Ovary (tissue), 9 donors: ENCODE measurements around the gene ADAM12. TPM values are rescaled to one million over a fixed set of nuclear protein-coding genes. Genes with fewer than 3 reads are reported as not detected.

ENCODE experiments used
- DNase-seq, 5 donors: peaks; one replicate each; pipeline ENCODE4 v3.0.0-alpha.2; 2019 to 2020
- H3K27ac ChIP-seq, 2 donors: fragments of 200-600 bp; one replicate each; pipeline versions ENCODE4 v1.5.1 to v1.8.0; 2019 to 2022
- H3K27me3 ChIP-seq: fragments of 200-600 bp; one replicate; pipeline ENCODE4 v1.8.0; 2022
- H3K36me3 ChIP-seq: fragments of 200-600 bp; sonication (generic); one replicate; pipeline ENCODE4 v1.5.1; 2019
- H3K4me1 ChIP-seq: one replicate; pipeline ENCODE4 v1.8.1; 2013; ENCODE audit warnings: mild to moderate bottlenecking, moderate library complexity; ENCODE audit not compliant: insufficient read depth
- H3K4me3 ChIP-seq: fragments of 200-600 bp; sonication (generic); one replicate; pipeline ENCODE4 v1.5.1; 2017
- H3K9me3 ChIP-seq, 2 donors: fragments of 200-600 bp in 1 of 2; sonication (generic) in 1 of 2; one replicate each; pipeline versions ENCODE4 v1.5.1 to v1.8.1; 2013 to 2019; ENCODE audit warnings: mild to moderate bottlenecking in 1 of 2, moderate library complexity in 1 of 2
- EP300 ChIP-seq: sonication (generic); formaldehyde crosslinking; IDR thresholded peaks from one replicate; pipeline ENCODE4 v1.6.1; 2017; ENCODE audit warnings: antibody characterized with exemption
- POLR2A ChIP-seq: fragments of 450-650 bp; IDR thresholded peaks from one replicate; pipeline ENCODE4 v1.6.1; 2017; ENCODE audit warnings: antibody characterized with exemption, mild to moderate bottlenecking, moderate library complexity
- WGBS, 3 donors: extraction: QIAGEN DNeasy Blood & Tissue Kit in 1 of 3; methylation state at CpG; one replicate each; pipeline versions ENCODE4 v1.1.5 to v1.1.7; 2013 to 2017; 5-methylcytosine and 5-hydroxymethylcytosine counted together
- intact Hi-C, 4 donors: fragments of 100-400 bp; cut with DNase I; formaldehyde crosslinking; loops; one replicate each; pipeline versions ENCODE4 v1.11.0 to v1.15.1; 2022 to 2023
- polyA plus RNA-seq, 2 donors: library from polyadenylated mRNA; stranded (reverse); fragments of 200-250 nt in 1 of 2; fragments of 350-450 nt in 1 of 2; fragmentation: Illumina TruSeq in 1 of 2; extraction: RNeasy Lipid Tissue Mini Kit (QIAGEN cat#74804) in 1 of 2; gene quantifications; one replicate each; pipeline ENCODE4 v1.2.3, GENCODE V29; 2013 to 2014
- total RNA-seq, 7 donors: library from RNA; depleted of rRNA in 2 of 7; stranded (reverse); fragments of >200 nt in 2 of 7; fragmentation: NEBNext Ultra II Directional in 3 of 7; extraction: Animal tissue kit (Norgen Biotek cat#: 25700) in 3 of 7; gene quantifications; one replicate each; pipeline versions ENCODE4 v1.1.0 to v1.2.4, GENCODE V29; 2016 to 2023
- TF ChIP-seq, protein P1 (sequence below), 3 donors: fragments of 450-650 bp in 2 of 3; fragments of 200-600 bp in 1 of 3; IDR thresholded peaks; one replicate each; pipeline versions ENCODE4 v1.5.1 to v1.8.0; 2016 to 2022; ENCODE audit warnings: antibody characterized with exemption in 3 of 3, mild to moderate bottlenecking in 1 of 3
- donor health status: DM: no; HTN: no; CAD: no; lungs with moderate emphysema.
- donor health status: DM: no; HTN: no; CAD: no.
- donor health status: Bipolar disorder and iron deficiency.
- donor health status: DM: yes; HTN: yes; CAD: no.
- donor health status: DM: no; HTN: no; CAD: no.
- donor health status: DM: yes; HTN: yes; CAD: no.

The ADAM12 gene
- total and polyA plus RNA-seq, 9 donors: 1.8 to 27.2 (median 10.3) TPM

DNA sequence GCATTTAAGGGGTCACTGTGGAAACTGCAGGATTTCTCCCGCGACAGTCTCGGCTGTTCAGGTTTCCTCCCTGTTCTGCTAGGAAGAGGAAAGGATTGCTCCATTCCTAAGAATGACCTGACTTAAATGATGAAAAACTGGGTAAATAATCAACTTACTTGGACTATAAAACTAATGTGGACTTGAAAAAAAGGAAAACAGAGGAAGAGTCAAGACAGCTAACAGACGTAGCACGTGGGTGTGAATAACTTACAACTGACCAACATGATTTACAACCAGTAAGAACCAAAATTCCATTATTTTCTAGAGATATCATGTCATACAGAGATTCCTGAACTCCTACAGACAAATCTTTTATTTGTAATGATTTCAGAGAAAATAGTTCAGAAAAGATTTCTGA lies 93.8 kb downstream of the ADAM12 start:
- Histone ChIP-seq H3K4me3 (no peak overlapping the region), H3K36me3 (no peaks in the 10 kb centered on the region), H3K4me1 (peaks cover 3% of the 10 kb centered on the region), H3K27ac (no peak overlapping the region), H3K9me3 (no peaks in the 10 kb centered on the region), H3K27me3 (no peaks in the 10 kb centered on the region)
- 29 to 44% (median 41%) methylated on average over 5 of the region's 5 CpGs for WGBS, 3 donors
- no peak for TF ChIP-seq EP300
- no peak for DNase-seq
- intact Hi-C loops: no loop called here

DNA sequence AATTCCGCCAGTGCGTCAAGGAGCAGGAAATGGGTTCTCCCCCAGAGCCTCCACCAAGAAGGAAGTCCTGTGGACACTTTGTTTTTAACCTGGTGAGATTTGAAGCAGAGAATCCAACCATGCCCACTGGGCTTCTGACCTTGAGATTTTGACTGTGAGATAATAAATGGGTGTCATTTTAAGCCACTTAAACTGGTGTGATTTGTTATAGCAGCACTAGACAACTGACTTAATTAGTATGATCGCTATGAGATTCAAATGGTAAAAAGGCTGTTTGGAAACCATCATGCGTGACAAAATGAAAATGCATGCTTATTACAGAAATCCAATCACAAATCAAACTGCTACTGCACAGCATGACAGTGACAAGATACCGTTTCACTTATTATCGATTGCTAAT lies 98.0 kb downstream of the ADAM12 start:
- WGBS, 3 donors: 96 to 97% (median 97%) methylated on average over 6 of the region's 6 CpGs
- H3K36me3 ChIP-seq: no peaks in the 10 kb centered on the region
- intact Hi-C loops: no loop called here
- H3K9me3 ChIP-seq: no peaks in the 10 kb centered on the region
- TF ChIP-seq POLR2A (no peak), EP300 (no peak)
- TF ChIP-seq, protein P1, sequence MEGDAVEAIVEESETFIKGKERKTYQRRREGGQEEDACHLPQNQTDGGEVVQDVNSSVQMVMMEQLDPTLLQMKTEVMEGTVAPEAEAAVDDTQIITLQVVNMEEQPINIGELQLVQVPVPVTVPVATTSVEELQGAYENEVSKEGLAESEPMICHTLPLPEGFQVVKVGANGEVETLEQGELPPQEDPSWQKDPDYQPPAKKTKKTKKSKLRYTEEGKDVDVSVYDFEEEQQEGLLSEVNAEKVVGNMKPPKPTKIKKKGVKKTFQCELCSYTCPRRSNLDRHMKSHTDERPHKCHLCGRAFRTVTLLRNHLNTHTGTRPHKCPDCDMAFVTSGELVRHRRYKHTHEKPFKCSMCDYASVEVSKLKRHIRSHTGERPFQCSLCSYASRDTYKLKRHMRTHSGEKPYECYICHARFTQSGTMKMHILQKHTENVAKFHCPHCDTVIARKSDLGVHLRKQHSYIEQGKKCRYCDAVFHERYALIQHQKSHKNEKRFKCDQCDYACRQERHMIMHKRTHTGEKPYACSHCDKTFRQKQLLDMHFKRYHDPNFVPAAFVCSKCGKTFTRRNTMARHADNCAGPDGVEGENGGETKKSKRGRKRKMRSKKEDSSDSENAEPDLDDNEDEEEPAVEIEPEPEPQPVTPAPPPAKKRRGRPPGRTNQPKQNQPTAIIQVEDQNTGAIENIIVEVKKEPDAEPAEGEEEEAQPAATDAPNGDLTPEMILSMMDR (IDR thresholded peaks at IDR 0.05): no peak
- no peak for DNase-seq
- no peak overlapping the region for H3K27ac ChIP-seq
- no peaks in the 10 kb centered on the region for H3K27me3 ChIP-seq
- peaks cover 2% of the 10 kb centered on the region for H3K4me1 ChIP-seq
- H3K4me3 ChIP-seq: no peak overlapping the region

DNA sequence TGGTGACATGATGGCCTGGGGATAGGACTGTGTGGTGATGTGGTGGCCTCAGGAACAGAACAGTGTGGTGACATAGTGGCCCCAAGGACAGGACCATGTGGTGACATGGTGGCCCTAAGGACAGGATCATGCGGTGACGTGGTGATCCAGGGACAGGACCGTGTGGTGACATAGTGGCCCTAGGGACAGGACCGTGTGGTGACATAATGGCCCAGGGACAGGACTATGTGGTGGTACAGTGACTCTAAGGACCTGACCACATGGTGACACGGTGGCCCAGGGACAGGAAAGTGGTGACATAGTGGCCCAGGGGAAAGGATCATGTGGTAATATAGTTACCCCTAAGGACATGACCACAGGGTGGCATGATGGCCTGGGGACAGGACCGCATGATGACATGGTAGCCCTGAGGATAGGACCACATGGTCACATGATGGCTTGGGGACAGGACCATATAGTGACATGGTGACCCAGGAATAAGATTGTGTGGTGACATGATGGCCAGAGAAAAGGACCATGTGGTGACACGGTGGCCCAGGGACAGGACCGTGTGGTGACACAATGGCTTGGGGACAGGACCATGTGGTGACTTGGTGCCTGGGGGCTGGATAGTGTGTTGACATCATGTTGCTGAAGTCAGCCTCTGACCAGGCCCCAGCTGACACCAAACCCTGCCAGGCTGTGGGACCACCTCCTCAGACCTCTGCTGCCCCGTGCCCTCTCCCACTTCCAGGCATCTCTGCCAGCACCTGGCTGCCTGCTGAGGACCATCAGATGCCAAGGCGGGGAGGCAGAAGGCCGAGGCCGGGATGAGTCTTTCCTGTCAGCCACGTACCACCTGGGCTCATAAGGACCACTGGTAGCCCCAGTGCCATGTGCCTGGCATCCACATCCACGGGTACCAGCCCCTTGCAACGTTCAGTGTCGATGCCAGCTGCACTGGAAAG lies 99.5 kb downstream of the ADAM12 start:
- no peak for DNase-seq
- H3K36me3 ChIP-seq: no peaks in the 10 kb centered on the region
- 93 to 94% (median 93%) methylated on average over 16 of the region's 16 CpGs for WGBS, 3 donors
- intact Hi-C loops: no loop called here
- no peaks in the 10 kb centered on the region for H3K9me3 ChIP-seq
- no peak overlapping the region for H3K27ac ChIP-seq
- H3K4me1 ChIP-seq: no peaks in the 10 kb centered on the region
- H3K4me3 ChIP-seq: no peak overlapping the region
- H3K27me3 ChIP-seq: no peaks in the 10 kb centered on the region
- TF ChIP-seq EP300: no peak
- TF ChIP-seq, protein P1 (IDR thresholded peaks at IDR 0.05): no peak
- no peak for TF ChIP-seq POLR2A

DNA sequence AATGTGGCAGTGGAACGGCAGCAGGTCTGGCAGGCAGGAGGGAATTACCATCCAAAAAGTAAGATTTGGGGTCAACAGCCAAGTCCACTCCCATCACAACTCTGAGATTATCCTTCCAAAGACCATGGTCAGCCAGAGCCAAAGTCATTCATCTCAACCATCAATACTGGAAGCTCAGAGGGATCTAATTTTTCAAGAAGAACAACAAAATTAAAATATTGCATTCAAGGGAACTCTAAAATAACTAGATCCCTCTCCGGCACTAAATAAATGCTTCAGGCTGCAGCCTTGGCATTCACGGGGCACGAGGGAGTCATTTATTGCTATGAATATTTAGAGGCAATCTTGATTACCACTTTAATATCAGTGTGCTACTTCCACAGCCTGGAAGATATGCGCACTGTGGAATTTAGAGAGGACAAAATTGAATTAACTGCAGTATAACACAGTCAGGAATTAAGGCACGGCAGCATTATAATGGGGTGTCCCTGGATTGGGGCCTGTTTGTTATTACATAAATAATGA lies 102.0 kb downstream of the ADAM12 start:
- Histone ChIP-seq H3K4me1 (no peaks in the 10 kb centered on the region), H3K36me3 (no peaks in the 10 kb centered on the region), H3K9me3 (no peaks in the 10 kb centered on the region), H3K27ac (no peak overlapping the region), H3K27me3 (no peaks in the 10 kb centered on the region), H3K4me3 (no peak overlapping the region)
- DNase-seq: no peak
- intact Hi-C loops: no loop called here
- 77 to 84% (median 84%) methylated on average over 6 of the region's 6 CpGs for WGBS, 3 donors
- TF ChIP-seq EP300 (no peak), POLR2A (no peak)
- TF ChIP-seq, protein P1 (IDR thresholded peaks at IDR 0.05): no peak

DNA sequence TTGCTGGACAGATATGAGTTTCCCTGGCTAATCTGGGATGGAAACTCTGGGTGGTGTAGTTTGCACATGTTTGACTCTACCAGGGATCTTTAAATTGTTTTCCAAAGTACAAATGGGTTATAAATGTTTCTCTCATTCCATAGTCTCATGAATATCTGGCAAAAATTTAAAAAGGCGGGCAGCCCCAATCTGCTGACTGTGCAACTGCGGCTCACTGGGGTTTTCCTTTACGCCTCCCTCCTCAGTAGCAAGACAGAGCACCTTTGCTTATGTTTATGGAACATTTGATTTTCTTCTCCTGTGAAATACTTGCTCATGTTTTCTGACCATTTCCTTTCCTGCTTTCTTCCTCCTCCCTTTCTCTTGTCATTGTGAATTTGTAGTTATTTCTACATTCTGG lies 105.0 kb downstream of the ADAM12 start:
- no peak overlapping the region for H3K4me3 ChIP-seq
- peaks cover 1% of the 10 kb centered on the region for H3K4me1 ChIP-seq
- H3K27me3 ChIP-seq: no peaks in the 10 kb centered on the region
- no peaks in the 10 kb centered on the region for H3K9me3 ChIP-seq
- TF ChIP-seq EP300: no peak
- no peak for TF ChIP-seq POLR2A
- TF ChIP-seq, protein P1 (IDR thresholded peaks at IDR 0.05): no peak
- H3K36me3 ChIP-seq: no peaks in the 10 kb centered on the region
- intact Hi-C loops: no loop called here
- 94 to 96% (median 95%) methylated on average over 3 of the region's 3 CpGs for WGBS, 3 donors
- DNase-seq: no peak
- H3K27ac ChIP-seq: no peak overlapping the region
